Measurements from ENCODE around the gene TIGD4.

DNA sequence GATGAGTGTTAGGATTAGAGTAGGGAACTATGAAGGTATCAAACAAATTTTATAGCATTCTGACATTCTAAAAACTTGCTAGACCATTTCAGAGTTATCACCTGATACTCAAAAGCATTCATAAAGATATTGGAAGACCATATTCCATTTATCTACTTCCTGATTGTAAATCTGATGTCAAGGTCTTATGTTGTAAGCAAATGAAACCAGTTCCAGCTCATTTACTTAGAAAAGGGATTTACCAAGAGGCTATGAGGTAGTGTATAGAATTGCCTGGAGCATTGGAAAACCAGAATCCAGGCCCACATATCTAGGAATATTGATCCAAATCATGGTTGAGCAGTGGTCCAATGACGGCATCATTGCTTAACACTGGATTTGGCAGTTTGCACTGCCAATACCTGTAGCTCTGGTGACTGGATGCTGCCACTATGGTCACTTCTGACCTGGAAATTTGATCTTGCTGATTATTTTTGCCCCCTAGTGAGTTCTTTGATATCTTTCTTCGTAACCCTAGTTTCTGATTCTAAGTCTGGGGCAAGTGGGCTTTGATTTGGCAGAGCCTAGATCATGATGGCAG is 25.6 kb upstream of the TIGD4 start:
- TF ChIP-seq, protein P1, sequence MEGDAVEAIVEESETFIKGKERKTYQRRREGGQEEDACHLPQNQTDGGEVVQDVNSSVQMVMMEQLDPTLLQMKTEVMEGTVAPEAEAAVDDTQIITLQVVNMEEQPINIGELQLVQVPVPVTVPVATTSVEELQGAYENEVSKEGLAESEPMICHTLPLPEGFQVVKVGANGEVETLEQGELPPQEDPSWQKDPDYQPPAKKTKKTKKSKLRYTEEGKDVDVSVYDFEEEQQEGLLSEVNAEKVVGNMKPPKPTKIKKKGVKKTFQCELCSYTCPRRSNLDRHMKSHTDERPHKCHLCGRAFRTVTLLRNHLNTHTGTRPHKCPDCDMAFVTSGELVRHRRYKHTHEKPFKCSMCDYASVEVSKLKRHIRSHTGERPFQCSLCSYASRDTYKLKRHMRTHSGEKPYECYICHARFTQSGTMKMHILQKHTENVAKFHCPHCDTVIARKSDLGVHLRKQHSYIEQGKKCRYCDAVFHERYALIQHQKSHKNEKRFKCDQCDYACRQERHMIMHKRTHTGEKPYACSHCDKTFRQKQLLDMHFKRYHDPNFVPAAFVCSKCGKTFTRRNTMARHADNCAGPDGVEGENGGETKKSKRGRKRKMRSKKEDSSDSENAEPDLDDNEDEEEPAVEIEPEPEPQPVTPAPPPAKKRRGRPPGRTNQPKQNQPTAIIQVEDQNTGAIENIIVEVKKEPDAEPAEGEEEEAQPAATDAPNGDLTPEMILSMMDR (conservative IDR thresholded peaks at IDR 0.05), result no peak
- TF ChIP-seq ZFX (IDR thresholded peaks at IDR 0.05), result no peak

All from C4-2B (cell line).